NCI-H526 treated with DMSO at 0.1 percent for 48 hours (cell line): ENCODE measurements around the gene KCNH5.

Experiments used
- DNase-seq: peaks from one replicate; lab custom pipeline; 2025; lab: John Stamatoyannopoulos, UW

Gene KCNH5, protein sequence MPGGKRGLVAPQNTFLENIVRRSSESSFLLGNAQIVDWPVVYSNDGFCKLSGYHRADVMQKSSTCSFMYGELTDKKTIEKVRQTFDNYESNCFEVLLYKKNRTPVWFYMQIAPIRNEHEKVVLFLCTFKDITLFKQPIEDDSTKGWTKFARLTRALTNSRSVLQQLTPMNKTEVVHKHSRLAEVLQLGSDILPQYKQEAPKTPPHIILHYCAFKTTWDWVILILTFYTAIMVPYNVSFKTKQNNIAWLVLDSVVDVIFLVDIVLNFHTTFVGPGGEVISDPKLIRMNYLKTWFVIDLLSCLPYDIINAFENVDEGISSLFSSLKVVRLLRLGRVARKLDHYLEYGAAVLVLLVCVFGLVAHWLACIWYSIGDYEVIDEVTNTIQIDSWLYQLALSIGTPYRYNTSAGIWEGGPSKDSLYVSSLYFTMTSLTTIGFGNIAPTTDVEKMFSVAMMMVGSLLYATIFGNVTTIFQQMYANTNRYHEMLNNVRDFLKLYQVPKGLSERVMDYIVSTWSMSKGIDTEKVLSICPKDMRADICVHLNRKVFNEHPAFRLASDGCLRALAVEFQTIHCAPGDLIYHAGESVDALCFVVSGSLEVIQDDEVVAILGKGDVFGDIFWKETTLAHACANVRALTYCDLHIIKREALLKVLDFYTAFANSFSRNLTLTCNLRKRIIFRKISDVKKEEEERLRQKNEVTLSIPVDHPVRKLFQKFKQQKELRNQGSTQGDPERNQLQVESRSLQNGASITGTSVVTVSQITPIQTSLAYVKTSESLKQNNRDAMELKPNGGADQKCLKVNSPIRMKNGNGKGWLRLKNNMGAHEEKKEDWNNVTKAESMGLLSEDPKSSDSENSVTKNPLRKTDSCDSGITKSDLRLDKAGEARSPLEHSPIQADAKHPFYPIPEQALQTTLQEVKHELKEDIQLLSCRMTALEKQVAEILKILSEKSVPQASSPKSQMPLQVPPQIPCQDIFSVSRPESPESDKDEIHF

DNA sequence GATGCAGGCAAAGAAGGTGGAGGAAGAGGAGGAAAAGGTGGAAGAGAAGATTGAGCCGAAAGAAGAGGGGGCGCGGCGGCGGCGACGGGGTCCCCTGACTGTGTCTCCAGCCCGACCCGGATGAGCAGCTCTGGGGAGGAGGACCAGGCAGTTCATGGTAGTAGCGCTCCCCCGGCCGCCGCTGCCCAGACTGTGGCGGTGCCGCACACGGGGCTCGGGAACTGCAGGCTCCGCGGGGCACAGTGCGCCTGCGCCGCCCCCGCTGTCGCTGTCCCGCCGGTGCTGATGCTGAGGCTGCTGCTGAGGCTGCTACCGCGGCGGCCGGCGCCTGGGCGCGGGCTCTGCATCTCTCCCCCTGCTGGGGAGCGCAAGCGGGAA, at the start of gene KCNH5:
Gene KCNH5 (minus strand): TSS at position 225 of the 378 bp plus-strand sequence. CDS start 272 bp downstream, outside the sequence.
- peak; percentile 3 for DNase-seq

GRCh38 chr14:63091394-63091996, 46.2 kb upstream of the KCNH5 start:
- DNase-seq, result no peak

DNA sequence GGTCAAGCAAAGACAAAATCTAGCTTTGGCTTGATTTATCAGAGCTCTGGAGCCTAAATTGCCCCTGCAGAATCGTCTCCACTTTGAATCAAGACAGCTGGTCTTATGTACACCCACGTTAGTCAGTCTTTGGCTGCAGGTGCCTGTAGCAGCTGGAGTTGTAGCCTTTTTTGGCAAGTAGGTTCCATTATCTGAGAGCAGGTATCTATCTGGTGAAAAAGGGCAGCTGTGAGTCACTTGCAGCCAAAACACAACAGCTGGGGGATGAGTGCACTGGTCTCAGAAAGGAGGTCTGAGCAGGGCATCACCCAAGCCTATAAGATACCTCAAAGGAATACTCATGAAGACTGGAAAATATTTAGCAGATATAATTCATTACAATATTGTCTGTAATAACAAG, 43.6 kb upstream of the KCNH5 start:
- no peak for DNase-seq

DNA sequence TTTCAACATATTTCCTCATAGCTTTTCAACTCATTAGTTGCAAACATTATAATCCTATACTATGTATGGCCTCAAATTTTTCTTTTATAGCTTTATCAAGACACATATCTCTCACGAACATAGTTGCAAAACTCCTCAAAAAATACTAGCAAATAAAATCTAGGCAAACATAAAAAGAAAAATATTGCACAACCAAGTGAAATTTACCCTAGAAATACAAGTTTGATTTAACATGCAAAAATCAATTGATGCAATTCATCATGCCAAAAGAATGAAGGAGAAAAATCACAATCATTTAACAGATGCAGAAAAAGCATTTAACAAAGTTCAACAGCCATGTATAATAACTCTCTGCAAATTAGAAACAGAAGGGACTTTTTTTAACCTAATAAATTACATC, 33.3 kb upstream of the KCNH5 start:
- no peak for DNase-seq

- no peak for DNase-seq
Observed at GRCh38 chr14:63076488-63076887, 31.2 kb upstream of the KCNH5 start.

- no peak for DNase-seq
Observed at GRCh38 chr14:63055631-63056030, 10.4 kb upstream of the KCNH5 start.

- no peak for DNase-seq
Observed at GRCh38 chr14:63051992-63052391, 6.7 kb upstream of the KCNH5 start.

DNA sequence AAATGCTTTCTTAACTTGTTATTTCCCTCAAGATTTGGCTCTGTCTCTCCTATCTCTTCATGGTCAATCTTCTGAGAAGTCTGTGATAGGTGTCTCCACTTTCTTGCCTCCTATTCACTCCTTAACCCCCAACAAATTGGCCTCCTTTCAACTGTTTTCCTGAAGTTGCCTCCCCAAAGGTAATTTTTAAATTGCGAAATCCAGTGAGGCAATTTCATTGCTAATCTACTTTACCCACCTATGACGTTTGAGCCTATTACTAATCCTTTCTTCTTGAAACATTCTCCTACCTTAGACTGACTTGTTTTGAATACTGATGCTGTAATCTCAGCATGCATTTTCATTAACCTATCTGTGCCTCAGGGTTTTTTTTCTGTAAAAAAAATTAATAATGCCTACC, 6.0 kb upstream of the KCNH5 start:
- no peak for DNase-seq

GRCh38 chr14:63050694-63051093, 5.4 kb upstream of the KCNH5 start:
- no peak for DNase-seq

GRCh38 chr14:63046339-63047268, 1.3 kb upstream of the KCNH5 start:
- DNase-seq, result peak; percentile 10

GRCh38 chr14:63045612-63046320, 508 bp upstream of the KCNH5 start:
- DNase-seq, result peak; percentile 5

- no peak for DNase-seq
Observed at GRCh38 chr14:63039866-63040265, 5.4 kb downstream of the KCNH5 start.

DNA sequence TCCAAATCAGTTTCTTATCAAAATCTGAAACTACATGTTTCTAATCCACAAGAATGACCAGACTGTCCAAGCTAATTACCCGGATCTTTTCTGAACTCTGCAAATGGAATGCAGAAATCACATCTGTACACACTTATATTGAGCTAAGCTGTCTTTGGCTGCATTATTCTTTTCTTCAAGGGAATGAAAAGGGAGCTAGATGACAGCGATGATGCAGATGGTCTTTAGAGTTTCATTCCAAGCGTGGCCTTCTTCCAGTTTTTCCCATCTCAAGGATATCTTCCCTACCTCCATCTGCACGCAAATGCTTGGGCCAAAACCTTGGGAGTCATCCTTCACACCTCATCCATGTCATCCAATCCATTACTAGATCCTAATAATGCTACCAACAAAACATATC, 12.6 kb downstream of the KCNH5 start:
- no peak for DNase-seq

DNA sequence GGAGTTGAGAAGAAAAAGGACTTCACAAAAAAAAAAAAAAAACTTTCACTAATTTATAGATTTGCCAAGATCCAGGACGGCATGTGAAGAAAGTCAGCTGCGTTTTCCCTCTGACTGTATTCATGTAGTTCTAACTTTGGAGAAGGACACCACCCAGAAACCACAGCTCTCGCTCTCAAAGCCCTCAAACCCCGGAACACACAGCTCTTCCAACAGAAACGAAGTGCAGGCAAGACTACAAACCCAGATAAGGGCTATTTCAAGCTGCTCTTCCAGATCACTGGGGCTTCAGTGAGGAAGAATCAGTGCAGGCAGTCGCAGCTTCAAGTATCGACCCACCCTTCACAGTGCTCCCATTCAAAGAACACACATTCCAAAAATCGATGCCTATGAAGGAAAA, 13.2 kb downstream of the KCNH5 start:
- no peak for DNase-seq

DNA sequence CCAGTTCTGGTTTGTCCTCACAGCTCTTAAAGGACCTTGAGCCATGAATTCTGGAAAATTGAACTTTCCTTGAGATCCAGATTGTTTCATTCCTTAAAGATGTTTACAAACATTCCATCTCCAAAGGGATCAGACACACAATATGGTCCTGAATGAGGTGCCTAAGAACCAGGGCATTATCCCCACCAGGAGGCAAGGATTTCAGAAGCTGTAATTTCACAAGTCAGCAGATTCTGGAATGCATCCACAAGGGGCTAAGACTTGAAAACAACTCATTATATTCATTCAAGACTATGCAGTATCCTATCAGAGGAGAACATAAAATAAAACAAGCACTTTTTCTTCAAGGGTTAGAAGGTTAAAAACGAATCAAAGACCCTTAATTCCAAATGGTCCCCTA, 15.1 kb downstream of the KCNH5 start:
- DNase-seq, result no peak

GRCh38 chr14:63027719-63028118, 17.5 kb downstream of the KCNH5 start:
- no peak for DNase-seq

- no peak for DNase-seq
Observed at GRCh38 chr14:63026491-63026890, 18.8 kb downstream of the KCNH5 start.

DNA sequence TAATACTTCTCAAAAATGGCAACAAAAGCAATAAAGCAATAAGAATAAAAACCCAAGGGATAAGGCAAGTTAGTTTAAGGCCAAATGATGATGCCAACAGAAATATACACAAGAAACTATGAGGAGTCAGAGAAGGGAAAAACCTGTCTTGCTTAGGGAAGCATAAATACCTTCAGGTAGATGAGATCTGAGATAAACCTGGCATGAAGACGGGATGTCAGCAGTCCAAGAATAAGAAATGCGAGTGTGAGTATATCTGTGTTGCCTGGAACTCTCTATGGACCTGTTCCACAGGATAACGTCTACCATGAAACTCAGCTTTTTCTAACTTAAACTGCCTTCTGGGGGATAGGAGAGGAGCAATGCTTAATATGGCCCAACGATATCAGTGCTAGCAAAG, 30.6 kb downstream of the KCNH5 start:
- DNase-seq, result no peak

DNA sequence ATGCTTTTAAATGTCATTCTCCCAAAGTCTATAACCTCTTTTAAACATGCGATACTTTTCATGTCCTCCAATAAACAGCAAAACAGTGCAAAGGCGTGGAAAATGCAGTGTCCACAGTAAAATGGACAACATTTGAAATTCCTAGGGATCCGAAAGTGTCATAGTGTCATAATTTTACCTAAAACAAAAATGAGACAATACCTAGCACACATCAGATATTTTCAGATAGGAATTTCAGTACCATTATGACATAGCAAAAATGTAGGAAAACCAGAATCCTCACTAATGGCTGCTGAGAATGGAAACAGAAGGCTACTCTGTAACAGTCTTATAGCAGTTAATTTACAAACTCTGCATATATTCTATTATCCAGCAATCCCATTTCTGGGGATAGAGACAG, 33.1 kb downstream of the KCNH5 start:
- DNase-seq, result no peak

DNA sequence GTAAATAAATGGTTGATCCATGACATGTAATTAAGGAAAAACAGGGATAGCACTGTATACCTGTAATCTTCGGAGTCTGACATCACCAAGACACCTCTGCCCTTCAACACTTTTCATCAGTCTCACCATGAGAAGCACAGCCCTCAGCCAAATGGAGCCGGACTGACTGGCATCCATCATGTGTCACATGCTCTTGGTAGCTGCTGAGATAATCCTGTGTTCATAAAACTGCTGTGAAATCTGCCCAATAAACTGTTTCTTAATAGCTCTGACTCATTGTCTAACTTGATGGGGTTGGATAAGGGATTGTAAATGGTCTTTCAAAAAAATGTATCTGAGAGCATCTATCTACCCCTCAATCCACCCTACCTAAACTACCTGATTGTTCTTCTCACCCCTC, 33.6 kb downstream of the KCNH5 start:
- no peak for DNase-seq

DNA sequence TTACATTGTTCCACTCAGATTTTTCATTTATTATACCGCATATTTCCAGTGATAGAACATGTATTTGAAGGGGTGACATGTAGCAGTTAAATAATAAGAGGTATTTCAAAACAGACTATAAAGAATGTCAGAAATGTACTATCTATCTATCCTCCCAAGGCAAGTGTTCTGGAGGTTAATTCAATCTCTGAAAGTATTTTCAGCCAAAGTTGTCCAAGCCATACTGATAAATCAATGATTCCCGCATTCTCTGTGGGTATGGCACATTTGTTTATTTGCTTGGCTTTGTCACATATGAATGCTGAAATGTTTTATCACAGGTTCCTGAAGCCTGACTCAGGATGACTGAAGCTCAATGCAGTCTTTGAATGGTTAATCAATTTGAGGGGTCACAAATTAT, 35.8 kb downstream of the KCNH5 start:
- no peak for DNase-seq
